AML-193 (cell line): Measurements from ENCODE around the gene CDC42BPB.
"Not testable (repeated sequence)": the region's sequence is repeated elsewhere in the genome, so short reads cannot be mapped to it uniquely, and the experiment has no call there.

Source experiments
- DNase-seq, 2 experiments: peaks; one replicate each; lab custom pipeline; 2025; lab: John Stamatoyannopoulos, UW

CDC42BPB gene

GRCh38 chr14:102928412-102929240 is 128.7 kb downstream of the CDC42BPB start:
- DNase-seq: peak; percentile 51

DNA sequence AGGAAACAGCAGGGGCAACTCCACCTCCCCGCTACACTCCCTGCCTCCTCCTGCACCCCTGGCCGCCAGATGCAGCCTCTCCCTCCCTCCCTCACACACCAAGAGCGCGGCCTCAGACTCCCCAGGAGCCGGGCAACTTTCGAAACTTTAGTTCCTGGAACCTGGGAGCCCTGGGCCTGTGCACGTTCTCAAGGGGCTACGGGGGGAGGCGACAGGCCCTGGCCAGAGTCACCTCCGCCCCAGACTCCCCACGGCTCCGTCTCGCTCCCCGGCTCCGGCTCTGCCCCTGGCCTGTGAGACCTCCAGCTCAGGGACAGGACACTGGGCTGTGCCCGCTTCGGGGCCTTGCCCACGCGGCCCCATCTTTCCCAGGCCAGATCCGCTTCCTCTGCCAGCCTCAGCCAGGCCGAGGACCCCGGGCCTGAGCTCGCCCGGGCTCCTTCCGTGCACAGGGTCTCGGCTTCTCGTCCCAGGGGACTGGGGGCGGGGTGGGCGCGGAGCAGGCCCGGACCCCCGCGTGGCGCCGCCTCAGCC is 129.4 kb downstream of the CDC42BPB start:
- DNase-seq: peak; percentile 15 to 35

DNA sequence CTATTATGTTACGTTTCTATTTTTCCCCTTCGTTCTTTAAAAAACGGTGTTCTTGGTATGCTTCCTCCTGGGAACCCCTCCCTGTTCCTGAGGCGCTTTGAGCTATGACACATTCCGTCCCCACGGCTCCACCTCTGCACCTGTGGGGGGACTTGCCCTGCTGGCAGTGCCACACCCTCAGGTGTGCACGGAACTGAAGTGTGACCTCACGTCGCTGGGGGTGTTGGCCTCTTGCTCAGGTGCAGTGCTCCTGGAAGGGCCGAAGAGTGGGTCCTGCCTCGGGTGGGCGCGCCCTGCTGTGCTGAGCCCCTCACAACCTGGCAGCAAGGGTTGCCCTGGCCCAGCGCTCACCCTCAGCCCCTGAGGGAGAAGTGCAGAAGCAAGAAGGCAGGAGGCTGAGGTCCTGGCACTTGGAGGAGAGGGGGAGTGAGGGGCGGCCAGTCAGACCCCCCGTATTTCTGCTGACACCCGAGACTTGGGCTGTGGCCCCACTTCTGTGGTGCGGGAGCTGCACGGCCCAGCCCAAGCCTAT is 129.9 kb downstream of the CDC42BPB start:
- DNase-seq: no peak

GRCh38 chr14:102926840-102927239 is 130.5 kb downstream of the CDC42BPB start:
- not testable (repeated sequence) for DNase-seq

GRCh38 chr14:102926104-102926503 is 131.2 kb downstream of the CDC42BPB start:
- no peak for DNase-seq

DNA sequence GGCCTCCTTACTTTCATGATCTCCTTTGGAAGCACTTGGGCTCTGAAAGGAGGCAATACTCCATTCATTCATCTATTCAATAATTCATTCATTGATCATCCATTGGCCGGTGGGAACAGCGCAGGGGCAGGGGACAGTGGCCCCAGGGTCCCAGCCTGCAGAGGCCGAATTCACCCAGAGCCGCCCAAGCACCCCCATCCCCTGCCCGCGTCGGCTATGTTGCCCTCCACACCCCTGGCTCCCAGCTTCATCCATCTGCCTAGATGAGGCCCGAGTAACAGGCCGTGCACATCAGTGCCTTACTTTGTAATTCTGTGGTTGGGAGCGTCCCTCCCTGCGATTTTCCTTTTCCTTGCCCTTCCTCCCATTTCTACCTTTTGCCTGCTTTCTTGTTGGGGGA is 131.7 kb downstream of the CDC42BPB start:
- DNase-seq: no peak

DNA sequence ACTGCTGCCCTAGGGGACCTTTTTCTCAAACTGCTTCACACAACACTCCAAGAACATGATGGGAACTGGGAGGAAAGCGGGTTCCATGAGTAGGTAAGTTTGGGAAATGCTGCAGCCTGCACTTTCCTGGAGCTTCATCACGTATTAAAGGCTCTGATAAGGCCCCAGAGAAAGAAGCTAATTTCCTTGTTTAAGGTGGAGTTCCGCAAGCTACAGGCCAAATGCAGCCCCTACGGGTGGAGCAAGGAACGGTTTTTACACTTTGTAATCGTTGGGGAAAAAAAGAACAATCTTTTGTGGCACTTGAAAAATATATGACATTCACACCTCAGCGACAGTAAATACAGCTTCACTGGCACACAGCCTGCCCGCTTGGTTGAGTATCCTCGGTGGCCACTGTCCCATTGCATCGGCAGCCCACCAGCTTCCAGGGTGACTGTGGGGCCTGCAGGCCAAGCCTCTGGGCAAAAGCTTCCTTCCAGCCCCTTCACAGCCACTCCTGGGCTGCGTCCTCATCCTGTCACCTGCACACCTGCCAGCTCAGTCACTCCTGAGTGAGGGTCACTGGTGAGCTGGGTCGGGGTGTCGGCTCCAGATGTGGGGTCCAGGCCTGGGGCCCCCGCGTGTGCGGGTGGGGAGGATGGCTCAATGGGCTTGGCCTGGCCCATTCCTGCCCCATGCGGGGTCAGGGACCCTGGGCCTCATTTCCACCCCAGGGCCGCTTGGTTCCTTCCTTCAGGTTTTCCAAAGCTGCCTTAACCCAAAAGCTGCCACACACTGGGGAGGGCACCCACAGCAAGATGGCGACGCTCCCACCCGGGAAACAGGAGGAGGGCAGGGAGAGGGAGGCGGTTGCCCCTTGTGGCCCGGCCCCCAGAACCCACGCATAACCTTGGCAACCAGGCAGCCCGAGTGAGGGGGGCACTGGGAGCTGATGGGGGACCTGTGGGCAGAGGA is 132.4 kb downstream of the CDC42BPB start:
- no peak for DNase-seq

GRCh38 chr14:102923925-102924486 is 133.3 kb downstream of the CDC42BPB start:
- no peak for DNase-seq

DNA sequence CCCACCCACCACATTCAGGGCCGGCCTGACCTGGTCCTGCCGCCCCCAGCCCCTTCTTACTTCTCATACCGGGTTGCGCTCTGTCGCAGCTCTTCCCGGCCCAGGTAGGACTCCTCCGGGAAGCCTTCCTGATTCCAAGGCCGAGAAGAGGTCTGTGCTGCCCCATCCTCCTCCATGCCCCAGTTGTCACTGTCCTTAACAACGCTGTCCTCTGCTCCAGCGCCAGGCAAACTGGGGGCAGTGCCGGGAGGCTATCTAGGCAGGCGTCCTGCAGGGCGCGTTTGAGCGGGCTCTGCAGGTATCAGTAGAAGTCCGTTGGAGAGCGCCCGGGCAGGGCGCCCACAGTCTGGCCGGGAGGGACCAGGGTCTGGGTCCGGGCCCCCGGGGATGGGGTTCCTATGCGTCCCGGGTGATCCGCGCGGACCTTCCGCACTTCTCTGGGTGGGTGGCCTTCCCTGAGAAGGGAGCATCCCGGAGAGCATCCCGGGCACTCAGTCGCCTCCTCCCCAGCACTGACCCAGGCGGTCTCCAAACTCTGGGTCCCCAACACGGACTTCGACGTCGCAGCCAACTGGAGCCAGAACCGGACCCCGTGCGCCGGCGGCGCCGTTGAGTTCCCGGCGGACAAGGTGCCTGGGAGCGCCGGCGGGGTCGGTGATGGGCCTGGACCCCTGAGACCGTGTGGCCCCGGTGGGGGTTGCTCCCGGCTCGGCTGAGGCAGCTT is 134.0 kb downstream of the CDC42BPB start:
- no peak for DNase-seq

GRCh38 chr14:102922490-102923200 is 134.7 kb downstream of the CDC42BPB start, which contains the start of gene AMN:
AMN (plus strand) TSS chr14:102922663; CDS start chr14:102922689, 26 bp downstream.
- no peak for DNase-seq

DNA sequence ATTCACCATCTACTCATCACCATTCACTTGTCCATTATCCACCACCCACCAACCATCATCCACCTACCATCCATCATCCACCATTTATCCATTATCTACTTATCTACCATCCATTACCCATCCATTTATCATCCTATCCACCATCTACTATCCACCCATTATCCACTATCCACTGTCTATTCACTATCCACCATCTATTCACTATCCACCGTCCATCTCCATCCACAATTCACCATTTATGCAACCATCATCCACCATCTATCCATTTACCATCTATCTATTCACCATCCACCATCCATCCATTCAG is 136.4 kb downstream of the CDC42BPB start:
- DNase-seq: no peak

DNA sequence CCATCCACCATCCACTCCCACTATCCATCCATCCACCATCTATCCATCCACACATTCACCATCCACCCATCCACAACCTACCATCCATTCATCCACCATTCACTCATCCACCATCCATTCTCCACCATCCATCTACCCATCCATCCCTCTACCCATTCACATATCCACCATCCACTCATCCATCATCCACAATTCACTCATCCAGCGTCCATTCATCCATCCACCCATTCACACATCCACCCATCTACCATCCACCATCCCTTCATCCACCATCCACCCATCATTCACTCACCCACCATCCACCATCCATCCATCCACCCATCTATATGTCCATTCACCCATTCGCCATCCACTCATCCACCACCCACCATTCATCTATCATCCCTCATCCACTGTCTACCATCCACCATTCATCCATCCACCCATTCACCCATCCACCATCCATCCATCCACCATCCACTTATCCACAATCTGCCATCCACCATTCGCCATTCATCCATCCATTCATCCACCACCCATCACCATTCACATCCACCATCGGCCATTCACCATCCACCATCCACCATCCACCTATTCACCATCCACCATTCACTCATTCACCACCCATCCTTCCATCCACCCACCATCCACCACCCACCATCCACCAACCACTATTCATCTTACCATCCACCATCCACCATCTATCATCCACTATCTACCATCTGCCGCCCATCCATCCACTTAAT is 136.9 kb downstream of the CDC42BPB start:
- no peak for DNase-seq

DNA sequence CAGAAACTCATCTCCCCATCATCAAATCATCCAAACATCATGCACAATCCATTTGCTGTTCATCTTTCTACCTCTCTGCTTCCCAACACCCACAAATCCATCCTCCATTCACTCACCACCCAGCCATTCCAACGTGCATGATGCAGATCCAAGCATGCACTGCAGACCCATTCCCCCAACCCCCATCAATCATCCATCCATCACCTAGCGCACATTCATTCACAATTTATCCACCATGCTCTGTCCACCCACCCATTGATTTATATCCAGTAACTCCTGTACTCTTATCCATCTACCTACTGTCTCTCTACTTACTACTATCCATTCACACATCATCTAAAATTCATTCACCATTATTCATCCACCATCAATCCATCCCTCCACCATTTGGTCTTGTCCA is 138.9 kb downstream of the CDC42BPB start:
- DNase-seq: no peak

- peak; percentile 18 to 28 for DNase-seq
Measured at GRCh38 chr14:102917469-102918211, 139.7 kb downstream of the CDC42BPB start.

DNA sequence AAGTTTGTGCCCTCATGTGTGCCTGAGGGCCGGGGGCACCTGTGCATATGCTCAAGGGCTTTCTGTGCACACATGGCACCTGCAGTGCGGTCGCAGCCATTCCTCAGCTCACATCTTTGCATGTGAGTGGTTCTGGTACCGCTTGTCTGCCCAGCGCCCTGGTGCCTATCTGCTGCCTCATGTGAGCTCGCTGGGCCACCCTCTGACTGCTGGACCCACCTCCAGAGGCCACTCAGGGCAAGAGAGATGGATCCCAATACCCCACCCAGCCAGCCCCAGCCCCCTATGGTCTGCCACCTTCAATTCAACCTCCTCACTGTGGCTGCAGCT is 140.3 kb downstream of the CDC42BPB start:
- DNase-seq: no peak

DNA sequence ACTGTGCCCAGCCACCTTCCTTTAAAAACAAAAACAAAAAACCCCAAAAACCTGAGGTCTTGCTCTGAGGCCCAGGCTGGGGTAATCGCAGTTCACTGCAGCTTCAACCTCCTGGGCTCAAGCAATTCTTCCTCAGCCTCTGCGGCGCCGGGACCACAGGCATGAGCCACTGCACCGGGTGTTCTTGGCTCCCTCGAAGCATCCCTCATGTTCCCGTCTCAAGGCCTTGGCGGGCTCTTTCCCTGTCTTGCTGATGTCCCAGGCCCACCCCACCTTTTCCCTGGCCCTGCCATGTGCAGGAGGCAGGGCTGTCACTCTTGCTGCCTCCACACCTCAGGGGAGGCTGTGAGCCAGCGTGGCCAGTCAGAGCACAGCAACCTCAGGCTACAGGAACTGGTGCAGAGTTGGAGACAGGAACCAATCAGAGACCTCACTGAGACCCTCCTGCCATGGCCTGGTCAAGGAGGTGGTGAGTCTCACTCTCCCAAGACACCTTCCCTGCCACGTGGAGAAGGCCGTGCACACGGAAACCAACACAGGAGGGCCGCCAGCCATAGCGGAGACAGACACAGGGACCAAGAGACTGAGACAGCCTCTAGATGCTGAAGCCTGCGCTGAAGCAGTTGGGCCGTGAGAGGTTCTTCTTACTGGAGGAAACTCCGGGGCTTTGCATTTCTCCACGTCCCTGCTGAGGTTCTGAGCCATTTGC is 140.8 kb downstream of the CDC42BPB start:
- DNase-seq: no peak

DNA sequence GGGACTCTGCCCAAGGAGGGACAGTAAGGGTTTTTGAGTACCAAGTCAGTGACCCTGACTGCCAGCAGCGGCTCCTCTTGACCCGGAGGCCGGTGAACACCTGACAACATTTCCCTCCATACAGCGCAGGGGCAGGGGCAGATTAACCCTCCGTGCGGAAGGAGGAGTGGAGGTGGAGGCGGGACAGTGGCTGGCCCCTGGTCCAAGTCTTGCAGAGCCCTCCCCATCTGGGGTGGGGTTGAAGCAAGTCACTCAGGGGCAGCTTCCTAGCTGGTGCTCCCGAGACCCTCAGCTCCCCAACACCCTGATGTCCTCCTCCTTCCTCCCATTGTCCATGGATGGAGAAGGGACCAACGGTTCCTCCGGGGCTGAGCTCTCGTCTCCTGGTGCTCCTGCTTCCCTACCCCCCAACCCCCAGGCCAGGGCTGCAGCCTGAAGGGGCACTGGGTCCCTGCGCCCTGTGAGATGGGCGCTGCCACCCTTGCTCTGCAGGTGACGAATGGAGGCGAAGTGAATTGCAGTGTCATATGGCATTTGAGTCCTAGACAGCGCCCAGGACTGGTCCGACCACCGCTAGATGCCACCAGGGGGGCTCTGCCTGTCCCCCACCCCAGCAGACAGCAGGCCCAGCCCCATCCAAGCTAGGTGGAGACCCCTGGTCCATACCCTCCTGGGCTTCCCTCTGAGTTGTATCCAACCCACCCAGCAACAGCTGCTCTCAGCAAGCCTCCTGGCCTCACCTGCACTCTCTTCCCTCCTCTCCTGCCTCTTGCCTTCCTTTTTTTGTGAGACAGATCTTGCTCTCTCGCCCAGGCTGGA is 141.8 kb downstream of the CDC42BPB start:
- DNase-seq: no peak
